Fibroblast of the conjunctiva (primary cell): ENCODE results near the gene ZFAND3.
A peak's percentile ranks its signal among the peaks of the same experiment; 100 is the strongest.
"Not testable (repeated sequence)": the region's sequence is repeated elsewhere in the genome, so short reads cannot be mapped to it uniquely, and the experiment has no call there.

Experiments used
- DNase-seq: peaks from one replicate; pipeline ENCODE4 v3.0.0-alpha.2; 2010; ENCODE audit warnings: low read depth

ZFAND3 gene

DNA sequence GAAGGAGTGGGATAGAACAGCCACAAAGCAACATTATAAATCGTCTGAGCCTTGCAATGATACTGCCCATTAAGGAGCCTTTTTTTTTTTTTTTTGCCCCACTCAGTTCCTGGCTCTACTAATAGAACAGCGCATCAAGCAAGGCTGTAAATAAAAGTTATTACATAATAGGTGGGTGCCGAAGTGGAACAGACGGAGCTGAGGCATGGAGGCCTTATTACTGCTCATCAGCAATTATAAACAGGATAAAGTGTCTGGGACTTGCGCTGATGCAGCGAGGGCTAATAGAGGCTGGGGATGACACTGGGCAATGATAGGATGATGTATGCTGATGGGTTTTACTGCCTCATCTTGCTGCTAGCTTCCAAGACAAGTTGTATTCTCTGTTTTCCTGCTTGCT is 272.1 kb downstream of the ZFAND3 start:
- DNase-seq = no peak

DNA sequence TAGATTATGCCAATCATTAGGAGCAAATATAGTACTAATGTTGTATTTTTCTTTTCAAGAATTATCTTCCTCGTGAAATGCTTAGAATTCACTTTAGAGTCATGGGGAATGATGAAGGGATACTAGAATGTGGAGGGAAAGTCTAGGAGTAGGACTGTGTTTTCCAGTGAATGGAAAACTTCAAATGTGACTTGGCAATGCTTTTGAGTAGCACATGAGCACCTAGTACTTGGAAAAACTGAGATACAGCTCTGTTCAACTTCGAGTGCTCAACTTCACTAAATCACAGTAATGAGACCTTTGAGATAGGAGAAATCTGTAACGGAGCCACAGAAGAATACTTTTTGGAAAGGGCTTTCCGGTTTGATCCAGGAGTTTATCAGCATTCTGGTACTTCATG is 272.9 kb downstream of the ZFAND3 start:
- DNase-seq = no peak

DNA sequence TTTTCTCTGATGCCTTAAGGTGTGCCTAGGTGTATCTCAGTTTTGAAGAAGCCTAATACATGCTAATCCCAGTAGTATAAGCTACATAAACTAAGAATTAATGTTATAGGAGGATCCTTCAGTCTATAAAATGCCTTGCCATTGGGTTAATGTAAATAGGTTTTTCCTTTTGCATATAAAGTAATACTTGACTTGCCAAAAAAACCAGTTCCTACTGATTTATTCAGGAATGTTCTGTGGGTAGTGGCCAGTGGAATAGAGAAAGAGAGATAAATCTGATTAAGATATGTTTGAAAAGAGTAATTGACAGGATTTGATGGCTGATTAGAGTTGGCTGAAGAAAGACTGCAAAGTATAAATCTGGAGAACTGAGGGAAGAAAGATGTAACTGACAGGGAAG is 273.4 kb downstream of the ZFAND3 start:
- no peak for DNase-seq

DNA sequence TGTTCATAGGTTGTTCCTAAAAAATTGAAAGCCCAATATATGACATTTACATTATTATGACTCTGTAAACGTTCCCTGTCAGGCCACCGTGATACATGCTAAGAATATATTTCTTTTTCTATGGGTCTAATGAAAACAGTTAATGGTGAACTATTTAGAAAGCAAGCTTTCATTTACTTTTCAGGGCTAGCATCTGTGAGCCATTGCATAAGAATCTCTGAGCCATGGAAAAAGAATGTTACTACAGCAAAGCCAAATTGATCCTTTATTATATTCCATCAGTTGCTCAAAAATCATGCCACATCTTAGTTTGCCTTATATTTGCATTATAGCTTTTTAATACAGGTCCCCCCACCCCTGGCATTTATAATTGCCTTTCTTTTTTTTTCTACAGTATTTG is 275.5 kb downstream of the ZFAND3 start:
- no peak for DNase-seq

DNA sequence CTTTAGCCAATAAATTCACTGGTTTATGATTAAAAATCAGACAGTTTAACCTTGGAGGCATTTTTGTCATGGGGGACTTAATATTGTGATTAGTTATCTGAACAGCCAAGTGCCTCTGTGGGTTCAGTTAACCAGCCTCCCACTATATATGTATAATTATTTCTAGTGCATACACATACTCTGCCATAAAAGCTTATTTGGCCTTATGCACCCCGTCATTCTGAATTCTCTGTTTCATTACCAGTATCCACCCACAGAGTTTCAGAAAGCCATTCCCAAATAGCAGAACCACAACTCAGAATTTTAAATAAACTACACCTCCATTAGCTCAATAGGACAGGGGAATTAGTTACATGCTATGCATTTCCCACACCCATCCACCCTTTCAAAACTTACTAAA is 279.7 kb downstream of the ZFAND3 start:
- DNase-seq = no peak

DNA sequence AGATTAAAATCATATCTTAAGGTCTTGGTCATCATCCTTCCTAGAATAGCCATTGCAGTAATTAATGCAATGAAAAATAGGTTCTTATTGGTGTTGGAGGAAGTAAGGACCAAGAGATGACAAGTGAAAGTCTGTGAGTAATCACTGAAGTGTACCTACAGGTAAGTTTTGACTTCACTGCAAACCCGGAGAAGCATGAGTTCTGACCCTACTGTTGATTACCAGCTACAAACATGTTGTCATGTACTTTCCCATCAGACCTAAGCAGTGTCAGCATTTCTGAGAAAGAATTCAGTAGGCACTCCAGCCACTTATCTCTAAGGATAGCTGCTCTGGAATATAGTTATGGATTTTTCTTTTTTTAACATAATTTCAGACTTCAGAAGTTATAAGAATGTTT is 280.9 kb downstream of the ZFAND3 start:
- no peak for DNase-seq

DNA sequence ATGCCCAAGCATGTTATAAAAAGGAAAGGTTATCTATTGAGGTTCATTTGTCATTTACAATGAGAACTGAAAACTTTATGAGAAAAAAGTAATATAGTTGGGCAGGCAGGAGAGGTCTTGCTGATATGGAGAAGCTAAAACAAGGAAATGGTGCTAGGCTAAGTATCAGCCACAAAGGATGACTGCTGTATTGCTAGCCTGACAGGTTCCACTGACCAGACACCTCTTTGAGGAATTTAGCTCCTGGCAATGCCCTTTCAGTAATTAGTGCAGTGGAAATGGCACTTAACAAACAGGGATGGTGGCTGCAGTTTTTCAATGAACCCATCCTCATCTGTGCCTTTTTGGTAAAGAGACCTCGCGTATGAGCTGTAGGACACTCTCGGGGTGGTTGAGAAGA is 284.4 kb downstream of the ZFAND3 start:
- DNase-seq = no peak

DNA sequence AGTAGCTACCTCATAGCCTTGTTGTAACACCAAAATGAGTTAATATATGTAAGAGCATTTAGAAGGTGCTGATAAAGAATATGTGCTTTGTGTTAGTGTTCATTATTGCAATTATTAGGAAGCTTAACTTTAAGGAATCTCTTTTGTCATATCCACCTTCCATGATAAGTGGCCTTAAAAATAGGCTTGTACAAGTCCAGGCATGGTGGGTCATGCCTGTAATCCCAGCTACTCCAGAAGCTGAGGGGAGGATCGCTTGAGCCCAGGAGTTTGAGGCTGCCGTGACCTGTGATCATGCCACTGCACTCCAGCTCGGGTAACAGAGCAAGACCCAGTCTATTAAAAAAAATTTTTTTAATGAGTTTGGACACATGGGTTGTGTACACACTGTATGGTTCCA is 285.5 kb downstream of the ZFAND3 start:
- no peak for DNase-seq

DNA sequence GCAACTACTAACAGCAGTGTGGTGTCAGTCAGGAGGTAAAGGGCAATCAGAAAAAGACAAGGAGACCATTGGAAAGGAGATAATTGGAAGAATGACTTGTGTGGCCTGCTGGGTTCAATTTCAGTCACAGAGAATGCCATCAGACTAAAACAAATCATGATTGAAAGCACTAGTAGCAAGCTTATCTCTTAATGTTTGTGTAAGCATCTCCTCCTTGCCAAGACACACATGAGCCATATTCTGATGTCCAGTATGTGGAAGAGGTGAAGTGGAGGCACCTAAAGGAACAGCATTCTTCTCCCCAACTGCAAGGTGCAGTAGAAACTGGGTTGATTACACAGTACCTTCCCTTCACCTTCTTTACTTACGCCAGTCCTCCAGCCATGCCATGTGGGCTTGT is 287.5 kb downstream of the ZFAND3 start:
- DNase-seq = no peak

DNA sequence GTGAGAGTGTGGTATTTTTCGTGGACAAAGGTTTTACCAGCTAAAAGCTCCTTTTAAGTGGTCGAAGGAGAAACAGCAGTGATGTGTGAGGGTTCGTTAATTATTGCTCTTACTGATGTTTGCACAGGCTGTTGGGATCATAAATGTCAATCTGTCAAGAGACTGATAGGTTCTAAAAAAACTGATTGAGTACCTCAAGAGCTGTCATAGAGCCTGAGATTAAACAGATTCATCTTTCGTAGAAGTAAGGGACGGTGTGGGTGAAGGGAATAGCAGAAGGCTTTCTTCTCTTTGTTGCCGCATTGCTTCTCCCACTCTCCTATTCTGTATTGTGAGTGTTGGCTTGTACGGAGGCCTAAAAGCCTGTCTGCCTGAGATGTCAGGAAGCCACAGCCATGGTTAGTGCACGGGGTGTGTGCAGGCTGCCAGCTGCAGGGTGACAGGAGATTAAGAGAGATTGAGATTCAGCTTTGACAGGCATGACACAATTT is 291.0 kb downstream of the ZFAND3 start:
- DNase-seq = no peak

DNA sequence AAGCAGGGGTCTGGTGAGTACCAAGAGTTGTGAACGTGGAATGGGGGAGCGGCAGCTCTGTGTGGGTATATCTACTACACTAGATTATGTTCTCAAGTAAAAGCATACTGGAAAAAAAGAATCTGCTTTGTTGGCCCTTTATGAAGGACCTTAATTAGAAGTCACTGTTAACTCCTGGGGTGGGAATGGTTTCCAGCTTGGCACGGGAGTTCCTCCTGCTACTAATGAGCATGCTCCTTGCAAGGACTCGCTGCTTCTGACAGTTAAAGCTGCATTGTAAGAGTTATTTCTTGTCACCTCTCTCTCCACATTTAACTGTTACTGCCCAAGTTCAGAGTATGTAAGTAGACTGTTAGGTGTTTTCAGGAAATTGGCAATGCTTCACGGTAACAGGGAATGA is 292.7 kb downstream of the ZFAND3 start:
- DNase-seq = no peak

DNA sequence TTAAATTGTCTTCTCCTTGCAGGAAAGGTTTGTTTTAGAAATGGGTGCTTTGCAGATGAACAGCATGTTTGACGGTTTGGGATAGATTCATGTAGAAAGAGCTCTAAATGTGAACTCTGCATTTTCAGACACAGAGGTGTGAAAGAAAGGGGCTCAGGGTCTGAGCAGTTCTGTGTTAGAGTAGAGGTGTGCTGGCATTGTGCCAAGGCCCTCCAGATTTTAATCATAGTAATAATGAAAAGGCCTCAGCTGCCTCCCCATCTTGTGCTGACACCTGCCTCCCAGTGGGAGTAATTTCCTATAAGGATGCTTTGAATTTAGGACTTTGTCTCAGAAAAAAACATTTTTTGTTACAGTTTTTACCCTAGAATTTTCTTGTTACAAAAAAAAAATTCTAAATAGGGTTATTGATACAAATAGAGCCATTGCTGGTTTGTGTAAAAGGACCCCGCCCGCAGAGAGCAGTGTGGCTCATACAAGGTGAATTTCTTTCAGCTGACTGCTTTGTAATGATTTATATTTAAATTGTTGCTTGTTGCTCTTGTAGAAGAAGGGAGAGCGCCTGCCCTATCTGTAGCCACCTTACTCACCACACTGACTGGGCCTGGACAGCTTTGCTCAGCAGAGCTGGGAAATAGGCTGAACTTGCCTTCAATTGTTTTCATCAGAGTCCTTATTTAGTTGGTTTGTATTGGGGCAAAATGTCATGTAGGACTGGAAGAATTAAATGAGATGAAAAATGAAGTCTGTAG is 294.5 kb downstream of the ZFAND3 start:
- DNase-seq = no peak

DNA sequence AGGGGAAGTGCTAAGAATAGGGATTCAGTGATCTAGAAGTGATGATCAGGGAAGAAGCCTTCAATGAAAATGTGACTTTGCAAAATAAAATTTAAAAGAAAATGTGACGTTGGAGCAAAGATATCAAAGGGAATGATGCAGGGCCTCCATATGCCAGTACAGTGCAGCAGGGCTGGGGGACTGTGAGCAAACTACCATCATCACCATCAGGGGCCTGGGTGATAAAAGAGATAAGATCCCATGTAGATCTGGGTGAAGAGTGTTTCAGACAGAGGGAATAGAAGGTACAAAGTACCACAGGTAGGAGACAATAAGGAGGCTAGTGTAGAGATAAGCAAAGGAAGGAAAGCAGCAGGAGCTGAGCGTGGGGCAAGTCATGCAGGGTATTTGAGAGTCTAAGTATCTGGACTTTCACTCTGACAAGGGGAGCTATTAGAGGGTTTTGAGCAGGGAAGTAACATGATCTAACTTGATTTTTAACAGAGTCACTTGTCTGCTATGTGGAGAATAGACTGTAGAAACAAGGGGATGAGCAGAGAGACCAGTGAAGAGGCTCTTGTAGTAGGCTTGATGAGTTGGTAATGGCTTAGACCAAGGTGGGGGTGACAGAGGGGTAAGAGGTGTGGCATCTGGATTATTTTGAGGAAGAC is 295.6 kb downstream of the ZFAND3 start:
- DNase-seq = no peak

DNA sequence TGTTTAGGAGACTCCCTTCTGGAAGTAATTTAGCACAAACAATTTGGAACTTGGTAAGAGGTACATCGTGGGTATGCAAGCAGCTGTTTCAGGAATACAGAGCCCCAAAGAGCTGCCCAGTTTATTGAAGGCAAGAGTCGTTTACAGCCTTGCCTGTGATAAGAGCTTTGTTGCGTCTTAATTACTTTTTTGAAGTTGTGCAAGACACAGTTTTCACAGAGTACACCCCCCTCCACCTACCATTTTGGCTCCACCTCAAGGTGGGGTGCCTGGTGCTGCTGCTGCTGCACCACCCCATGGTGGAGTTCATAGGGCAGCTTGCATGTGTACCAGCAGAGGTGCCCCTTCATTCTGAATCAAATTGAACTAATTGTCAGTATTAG is 296.1 kb downstream of the ZFAND3 start:
- DNase-seq = no peak

DNA sequence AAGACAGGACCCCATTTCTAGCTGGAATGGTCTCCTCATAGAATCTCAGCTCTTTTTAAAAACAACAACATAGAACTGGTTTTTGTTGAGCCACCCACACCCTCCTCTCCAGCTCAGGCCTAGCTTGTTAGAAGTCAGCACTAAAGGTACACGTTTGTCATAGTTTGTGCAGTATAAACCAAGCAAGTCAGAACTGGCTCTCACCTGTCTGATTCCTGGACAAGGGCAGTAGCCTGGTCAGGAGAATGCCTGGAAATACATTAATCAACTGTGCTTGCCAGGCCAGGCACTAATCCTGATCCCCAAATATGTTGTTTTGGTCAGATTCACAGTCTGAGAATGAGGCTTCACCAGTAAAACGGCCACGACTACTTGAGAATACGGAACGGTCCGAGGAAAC is 296.7 kb downstream of the ZFAND3 start:
- DNase-seq = no peak

DNA sequence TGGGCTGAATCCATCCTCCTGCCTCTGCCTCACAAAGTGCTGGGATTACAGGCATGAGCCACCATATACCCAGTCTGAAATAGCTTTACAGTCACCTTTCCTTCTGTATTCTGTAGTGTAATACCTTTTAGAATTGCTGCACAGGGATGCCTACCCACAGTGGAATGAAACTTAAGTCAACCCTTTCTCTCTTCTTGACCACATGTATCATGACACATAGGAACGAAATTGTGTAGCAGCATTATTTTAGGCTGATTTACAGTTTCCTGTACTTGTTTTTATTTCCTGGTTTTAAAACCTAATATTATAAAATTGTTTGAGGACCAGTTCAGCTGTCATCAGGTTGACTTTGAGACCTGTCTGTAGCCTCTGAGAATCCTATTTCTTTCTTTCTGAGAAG is 297.8 kb downstream of the ZFAND3 start:
- DNase-seq = no peak

DNA sequence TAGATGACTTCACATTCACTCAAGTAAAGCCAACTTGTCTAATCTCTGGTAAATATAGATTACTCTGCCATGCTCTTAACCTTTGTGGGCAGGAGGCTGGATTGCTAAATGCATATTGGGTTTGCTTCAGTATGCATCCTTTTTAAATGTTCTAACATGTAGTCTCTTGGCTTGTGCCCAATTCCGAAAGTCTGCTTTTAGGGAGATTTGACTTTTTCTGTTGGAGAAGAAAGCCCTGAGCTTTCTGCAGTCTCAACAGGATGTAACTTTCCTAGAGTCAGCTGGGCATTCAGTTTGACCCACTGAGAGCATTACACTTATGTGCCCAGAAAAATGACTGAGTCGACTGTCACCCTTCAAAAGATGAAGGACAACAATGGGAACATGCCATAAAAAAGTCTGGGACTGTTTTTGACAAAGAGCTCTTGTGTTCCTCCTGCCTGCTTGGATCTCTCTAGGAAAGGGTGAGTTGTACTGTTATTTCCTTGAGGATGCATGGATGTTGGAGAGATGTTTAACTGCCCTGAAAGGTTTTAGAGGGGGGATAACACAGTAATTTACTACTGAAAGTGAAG is 299.4 kb downstream of the ZFAND3 start:
- DNase-seq = no peak

DNA sequence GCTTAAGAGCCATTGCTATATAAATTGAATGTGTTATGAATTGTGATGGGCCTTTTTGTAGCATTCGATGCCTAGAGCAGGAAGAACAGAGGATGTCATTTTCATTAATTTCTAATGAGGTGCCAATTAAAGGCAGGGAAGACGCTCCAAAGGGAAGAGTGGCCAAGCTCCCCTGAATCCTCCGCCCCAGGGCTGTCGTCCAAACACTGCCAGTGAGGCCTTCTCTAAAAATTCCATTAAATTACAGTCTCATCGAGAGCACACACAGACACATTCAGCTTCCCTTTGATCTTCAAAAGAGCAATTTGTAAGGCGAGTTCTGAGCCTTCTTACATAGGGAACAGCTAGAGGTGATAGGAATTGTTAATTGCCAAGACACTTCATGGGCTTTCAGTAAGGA is 300.0 kb downstream of the ZFAND3 start:
- no peak for DNase-seq

DNA sequence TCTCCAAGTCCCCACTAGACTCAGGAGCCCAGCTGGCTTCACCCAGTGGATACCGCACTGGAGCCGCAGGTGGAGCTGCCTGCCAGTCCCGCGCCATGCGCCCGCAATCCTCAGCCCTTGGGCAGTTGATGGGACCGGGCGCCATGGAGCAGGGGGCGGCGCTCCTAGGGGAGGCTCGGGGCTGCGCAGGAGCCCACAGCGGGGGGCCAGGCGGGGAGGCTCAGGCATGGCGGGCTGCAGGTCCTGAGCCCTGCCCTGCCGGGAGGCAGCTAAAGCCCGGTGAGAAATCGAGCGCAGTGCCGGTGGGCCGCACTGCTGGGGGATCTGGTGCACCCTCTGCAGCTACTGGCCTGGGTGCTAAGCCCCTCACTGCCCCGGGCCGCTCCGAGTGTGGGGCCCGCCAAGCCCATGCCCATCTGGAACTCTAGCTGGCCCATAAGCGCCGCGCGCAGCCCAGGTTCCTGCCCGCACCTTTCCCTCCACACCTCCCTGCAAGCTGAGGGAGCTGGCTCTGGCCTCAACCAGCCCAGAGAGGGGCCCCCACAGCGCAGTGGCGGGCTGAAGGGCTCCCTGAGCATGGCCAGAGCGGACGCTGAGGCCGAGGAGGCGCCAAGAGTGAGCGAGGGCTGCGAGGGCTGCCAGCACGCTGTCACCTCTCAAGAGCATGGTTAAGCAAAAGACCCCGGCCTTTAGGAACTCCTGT is 304.8 kb downstream of the ZFAND3 start:
- not testable (repeated sequence) for DNase-seq

DNA sequence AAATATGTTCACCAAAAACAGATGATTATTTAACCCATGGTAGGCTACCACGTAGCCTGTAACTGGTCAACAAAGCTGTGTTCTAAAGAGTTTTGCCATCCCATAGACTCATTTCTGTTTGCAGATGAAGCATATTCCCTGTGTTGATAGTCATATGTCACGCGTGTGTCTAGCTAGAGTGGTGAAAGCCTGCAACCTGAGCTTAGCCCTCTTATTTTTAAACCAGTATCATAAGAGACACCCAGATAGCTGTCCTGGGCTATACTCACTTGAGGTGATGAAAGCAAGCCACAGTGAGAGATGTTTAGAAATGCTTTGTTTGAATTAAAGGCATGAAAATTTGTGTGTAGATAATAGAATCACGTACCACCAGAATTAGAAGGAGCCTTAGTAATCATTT is 307.8 kb downstream of the ZFAND3 start:
- no peak for DNase-seq

DNA sequence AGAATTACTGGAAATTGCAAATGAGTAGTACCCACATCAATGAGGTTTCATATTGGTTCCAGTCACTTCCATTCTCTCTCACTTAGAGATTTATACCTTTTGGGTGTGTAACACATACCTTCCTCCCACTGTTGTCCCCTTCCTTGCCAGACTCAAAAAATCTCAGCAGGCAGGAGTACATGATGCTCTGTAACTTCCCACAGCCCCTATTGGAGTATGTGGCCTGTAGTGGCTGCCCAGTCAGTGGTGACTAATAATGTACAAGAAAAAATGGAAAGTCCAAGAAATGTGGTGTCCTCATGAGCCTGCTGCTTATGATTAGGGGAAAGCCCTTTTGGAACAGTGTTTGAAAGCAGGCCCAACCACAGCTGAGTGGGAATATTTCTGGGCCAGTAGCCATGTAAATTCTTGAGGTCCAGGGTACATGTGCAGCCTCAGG is 312.0 kb downstream of the ZFAND3 start:
- peak; percentile 86 for DNase-seq

DNA sequence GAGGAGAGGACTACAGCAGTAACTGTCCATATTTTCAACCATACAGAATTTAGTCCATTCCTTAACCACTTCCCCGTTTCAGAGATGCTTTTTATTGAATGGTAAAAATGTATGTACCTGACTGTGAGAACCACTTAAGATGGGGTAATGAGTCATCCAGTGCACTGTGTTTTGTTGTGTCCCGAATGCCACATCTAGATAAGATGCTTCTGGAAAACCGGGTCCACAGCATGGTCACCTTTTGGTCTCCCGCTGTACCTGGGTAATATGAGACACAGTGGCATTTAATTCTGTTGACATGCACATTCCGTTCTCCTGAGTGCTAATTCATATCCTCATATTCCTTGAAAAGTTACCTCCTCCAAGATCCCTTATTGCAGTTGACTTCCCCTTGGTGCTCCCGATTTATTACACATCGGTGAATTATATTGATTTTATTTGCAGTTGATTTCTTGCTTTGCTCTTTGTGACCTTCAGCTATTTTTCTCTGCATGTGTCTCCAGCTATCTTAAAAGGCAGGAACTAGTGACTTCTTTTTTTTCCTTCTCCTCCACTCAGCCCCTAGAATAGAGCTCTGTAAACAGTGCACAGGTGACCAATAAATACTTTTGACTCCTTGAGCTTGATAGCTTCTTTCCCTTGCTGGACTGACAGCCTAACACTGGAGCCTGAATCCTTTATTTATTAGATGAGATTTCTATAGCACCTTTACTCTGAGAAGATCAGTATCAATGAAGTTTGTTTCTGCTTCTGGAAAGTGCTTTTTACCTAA is 314.6 kb downstream of the ZFAND3 start:
- no peak for DNase-seq
